GM12874 (cell line): Measurements from ENCODE around the gene SH3GL1.

Experiments used
- TF ChIP-seq, protein P1 (sequence below): IDR thresholded peaks from 2 replicates; pipeline ENCODE4 v1.5.1; 2011; ENCODE audit warnings: low read depth, mild to moderate bottlenecking, control low read depth, low read length, moderate library complexity; ENCODE audit not compliant: insufficient read depth

SH3GL1 gene

GRCh38 chr19:4403005-4403761 is 2.8 kb upstream of the SH3GL1 start:
- TF ChIP-seq, protein P1, sequence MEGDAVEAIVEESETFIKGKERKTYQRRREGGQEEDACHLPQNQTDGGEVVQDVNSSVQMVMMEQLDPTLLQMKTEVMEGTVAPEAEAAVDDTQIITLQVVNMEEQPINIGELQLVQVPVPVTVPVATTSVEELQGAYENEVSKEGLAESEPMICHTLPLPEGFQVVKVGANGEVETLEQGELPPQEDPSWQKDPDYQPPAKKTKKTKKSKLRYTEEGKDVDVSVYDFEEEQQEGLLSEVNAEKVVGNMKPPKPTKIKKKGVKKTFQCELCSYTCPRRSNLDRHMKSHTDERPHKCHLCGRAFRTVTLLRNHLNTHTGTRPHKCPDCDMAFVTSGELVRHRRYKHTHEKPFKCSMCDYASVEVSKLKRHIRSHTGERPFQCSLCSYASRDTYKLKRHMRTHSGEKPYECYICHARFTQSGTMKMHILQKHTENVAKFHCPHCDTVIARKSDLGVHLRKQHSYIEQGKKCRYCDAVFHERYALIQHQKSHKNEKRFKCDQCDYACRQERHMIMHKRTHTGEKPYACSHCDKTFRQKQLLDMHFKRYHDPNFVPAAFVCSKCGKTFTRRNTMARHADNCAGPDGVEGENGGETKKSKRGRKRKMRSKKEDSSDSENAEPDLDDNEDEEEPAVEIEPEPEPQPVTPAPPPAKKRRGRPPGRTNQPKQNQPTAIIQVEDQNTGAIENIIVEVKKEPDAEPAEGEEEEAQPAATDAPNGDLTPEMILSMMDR, result no peak

DNA sequence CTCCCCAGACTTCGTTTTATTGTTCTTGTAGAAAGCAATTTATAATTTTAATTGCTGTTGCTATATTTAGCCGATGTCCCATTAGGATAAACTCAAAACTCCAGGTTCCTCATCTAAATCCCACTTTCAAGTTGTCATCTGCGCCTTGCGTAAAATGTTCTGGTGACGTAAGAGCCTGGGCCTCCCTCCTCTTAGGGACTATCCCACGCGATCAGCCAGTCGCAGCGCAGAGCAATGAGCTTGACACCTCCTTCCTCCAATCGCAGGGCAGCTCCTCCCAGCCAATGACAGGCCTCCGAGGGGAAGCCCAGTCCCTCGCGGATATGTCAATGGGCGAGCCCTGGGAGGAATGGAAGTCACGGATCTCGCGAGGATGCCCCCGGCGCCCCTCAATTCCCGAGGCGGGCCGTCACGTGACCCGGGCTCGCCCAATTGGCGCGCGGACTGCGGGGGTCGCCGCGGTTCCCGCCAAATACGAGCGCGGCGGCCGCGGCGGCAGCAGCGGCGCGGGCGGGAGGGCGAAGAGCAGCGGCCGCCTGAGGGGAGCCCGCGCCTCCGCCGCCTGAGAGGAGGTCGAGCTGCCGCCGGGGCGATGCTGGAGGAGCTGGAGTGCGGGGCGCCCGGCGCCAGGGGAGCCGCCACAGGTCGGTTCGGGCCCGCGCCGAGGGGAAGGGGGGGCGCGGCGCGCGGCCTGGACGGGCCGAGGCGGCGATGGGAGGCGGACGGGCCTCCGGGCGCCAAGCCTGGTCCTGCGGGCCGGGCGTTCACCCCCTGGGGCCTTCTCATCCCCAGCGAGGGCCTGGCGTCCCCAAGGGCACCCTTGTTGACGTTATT is 2.0 kb upstream of the SH3GL1 start, which contains the start of gene CHAF1A:
Gene CHAF1A (plus strand): TSS at position 470 of the 834 bp plus-strand sequence. CDS start 123 bp downstream, at position 593.
- TF ChIP-seq, protein P1, result no peak

DNA sequence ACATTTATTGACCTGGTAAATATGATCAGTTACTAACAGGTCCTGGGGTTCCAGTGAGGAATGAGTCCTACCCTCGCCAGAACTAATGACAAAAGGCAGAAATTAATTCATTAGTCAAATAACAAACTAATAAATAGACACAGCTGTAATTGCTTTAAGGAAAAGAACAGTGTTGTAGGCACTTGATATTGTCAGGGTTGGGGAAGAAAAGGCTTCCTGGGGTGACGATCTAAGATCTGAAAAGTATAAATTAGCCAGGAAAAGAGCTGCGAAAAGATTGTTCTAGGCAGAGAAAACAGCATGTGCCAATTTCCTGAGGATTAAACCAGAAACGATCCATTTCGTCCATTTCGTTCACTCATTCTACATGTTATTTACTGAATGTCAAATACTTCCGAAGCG is 1.4 kb upstream of the SH3GL1 start:
- TF ChIP-seq, protein P1, result no peak

- TF ChIP-seq, protein P1, result no peak
These were observed 574 bp downstream of the SH3GL1 start for GRCh38 chr19:4399812-4400134.

- TF ChIP-seq, protein P1, result no peak
These were observed 3.2 kb downstream of the SH3GL1 start for GRCh38 chr19:4396949-4397783.

- TF ChIP-seq, protein P1, result no peak
These were observed 6.3 kb downstream of the SH3GL1 start for GRCh38 chr19:4393947-4394590.
